Activated naive CD4-positive, alpha-beta T cell treated with anti-CD3 and anti-CD28 coated beads, Interleukin-2, amount 50 U/mL, for 72 hours (primary cell): ENCODE results near the gene JAZF1. TPM values are rescaled to one million over a fixed set of nuclear protein-coding genes. Genes with fewer than 3 reads are reported as not detected.
A peak's percentile ranks its signal among the peaks of the same experiment; 100 is the strongest.

ENCODE experiments used
- ATAC-seq, 2 donors: fragments of 150-1000 bp; cut with Tn5 transposase; 2 replicates each; pipeline ENCODE4 v1.10.0; 2021; ENCODE audit warnings: mild to moderate bottlenecking in 2 of 2, moderate library complexity in 2 of 2
- DNase-seq, 2 donors: peaks; one replicate each; pipeline ENCODE4 v3.0.0; 2021 to 2022; ENCODE audit warnings: low spot score in 2 of 2
- H3K27ac Mint-ChIP-seq, 2 donors: one replicate each; pipeline ENCODE4 v1.8.0; 2022; ENCODE audit warnings: mild to moderate bottlenecking in 2 of 2, mixed read lengths in 2 of 2
- H3K36me3 Mint-ChIP-seq, 2 donors: one replicate each; pipeline ENCODE4 v1.8.0; 2022; ENCODE audit warnings: mixed read lengths in 2 of 2
- H3K9me3 Mint-ChIP-seq, 2 donors: one replicate each; pipeline ENCODE4 v1.8.0; 2022; ENCODE audit warnings: mixed read lengths in 2 of 2
- total RNA-seq, 2 donors: library from RNA; stranded (reverse); gene quantifications; one replicate each; pipeline ENCODE4 v1.2.3, GENCODE V29; 2022

The JAZF1 gene
- total RNA-seq, 2 donors from 2014 or later = 3.3 to 3.4 TPM

- no peak for DNase-seq
- H3K27ac Mint-ChIP-seq = no peak overlapping the region
- H3K9me3 Mint-ChIP-seq = peaks cover 0 to 4% of the 10 kb centered on the region in 2 donors
- H3K36me3 Mint-ChIP-seq = peaks cover 5 to 14% of the 10 kb centered on the region in 2 donors
- ATAC-seq = no peak
Observed at GRCh38 chr7:28156401-28156800, 24.2 kb downstream of the JAZF1 start.

DNA sequence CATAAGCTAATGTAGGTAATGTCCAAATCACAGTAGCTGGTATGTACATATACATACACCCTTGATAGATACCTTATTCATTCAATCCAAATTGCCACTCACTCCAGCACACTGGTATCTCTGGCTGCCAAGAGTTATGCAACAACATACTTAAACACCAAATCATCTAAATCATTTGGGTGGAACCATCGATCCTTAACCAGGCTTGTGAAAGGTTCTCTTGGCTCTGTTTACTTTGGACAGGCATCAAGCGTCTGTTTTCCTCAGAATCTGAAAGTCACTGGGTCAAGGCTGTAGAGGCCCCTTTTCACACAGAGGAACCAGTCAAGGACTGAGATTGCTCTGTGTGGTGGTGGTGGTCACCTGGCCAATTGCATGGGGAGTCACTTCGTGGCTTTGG, 24.6 kb downstream of the JAZF1 start:
- DNase-seq (no peak), ATAC-seq (no peak)
- Mint-ChIP-seq H3K9me3 (peaks cover 0 to 4% of the 10 kb centered on the region in 2 donors), H3K27ac (peak overlapping the region in 1 of 2 donors; percentile 85), H3K36me3 (peaks cover 5 to 14% of the 10 kb centered on the region in 2 donors)

DNA sequence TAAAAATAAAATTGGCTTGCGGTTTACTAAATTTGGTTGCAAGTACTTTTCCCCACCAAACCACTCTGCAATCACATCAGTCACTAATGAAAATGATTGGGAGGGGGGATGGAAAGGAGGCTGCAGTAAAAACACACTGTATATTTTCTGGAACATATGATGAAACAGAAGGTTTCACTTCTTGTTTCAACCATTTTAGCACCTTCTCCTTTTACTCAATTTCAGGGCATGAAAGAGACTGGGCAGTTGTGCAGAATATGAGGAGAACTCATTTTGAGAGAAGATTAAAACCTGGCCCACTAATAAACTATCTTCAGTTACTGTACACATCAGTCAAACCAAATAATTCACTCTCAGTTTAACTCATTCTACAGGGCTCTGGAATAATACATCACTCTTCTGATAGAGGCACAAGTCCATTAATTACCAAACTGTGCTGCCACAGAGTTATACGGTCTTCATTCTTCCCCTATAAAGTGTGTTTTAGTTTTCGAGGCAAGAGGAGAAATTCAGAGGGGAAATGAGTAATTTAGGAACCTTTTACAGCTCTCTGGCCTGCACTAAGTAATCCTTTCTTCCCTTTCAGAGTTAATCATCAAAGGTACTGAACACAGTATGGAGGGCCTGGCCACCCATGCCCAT, 25.5 kb downstream of the JAZF1 start:
- Mint-ChIP-seq H3K9me3 (peaks cover 0 to 4% of the 10 kb centered on the region in 2 donors), H3K27ac (peak overlapping the region; percentile 78 to 85), H3K36me3 (peaks cover 5 to 14% of the 10 kb centered on the region in 2 donors)
- peak; percentile 81 to 83 for ATAC-seq
- no peak for DNase-seq

DNA sequence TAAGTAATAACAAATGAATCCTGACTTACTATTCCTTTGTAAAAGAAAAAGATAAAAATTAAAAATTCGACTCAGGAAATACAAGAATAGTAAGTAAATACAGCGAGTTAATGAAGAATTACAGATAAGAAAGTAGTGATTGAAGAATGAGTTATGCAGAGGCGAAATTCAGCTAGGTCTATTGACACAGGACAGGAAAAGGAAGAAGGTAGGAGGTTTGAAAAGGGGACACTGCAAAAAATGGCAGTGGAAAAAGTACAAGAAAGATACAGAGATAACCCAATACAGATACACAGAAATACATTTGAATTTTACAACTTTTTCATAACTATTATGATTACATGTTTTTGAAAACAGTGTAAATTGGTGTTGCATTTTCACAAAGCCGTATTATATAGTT, 28.0 kb downstream of the JAZF1 start:
- ATAC-seq (no peak), DNase-seq (no peak)
- Mint-ChIP-seq H3K27ac (peak overlapping the region in 1 of 2 donors; percentile 75), H3K9me3 (peaks cover 0 to 4% of the 10 kb centered on the region in 2 donors), H3K36me3 (peaks cover 9 to 18% of the 10 kb centered on the region in 2 donors)

- Mint-ChIP-seq H3K27ac (peak overlapping the region; percentile 62 to 75), H3K9me3 (peaks cover 0 to 2% of the 10 kb centered on the region in 2 donors), H3K36me3 (peaks cover 9 to 15% of the 10 kb centered on the region in 2 donors)
- ATAC-seq (peak; percentile 53 to 63), DNase-seq (no peak)
Observed at GRCh38 chr7:28151965-28152364, 28.6 kb downstream of the JAZF1 start.

DNA sequence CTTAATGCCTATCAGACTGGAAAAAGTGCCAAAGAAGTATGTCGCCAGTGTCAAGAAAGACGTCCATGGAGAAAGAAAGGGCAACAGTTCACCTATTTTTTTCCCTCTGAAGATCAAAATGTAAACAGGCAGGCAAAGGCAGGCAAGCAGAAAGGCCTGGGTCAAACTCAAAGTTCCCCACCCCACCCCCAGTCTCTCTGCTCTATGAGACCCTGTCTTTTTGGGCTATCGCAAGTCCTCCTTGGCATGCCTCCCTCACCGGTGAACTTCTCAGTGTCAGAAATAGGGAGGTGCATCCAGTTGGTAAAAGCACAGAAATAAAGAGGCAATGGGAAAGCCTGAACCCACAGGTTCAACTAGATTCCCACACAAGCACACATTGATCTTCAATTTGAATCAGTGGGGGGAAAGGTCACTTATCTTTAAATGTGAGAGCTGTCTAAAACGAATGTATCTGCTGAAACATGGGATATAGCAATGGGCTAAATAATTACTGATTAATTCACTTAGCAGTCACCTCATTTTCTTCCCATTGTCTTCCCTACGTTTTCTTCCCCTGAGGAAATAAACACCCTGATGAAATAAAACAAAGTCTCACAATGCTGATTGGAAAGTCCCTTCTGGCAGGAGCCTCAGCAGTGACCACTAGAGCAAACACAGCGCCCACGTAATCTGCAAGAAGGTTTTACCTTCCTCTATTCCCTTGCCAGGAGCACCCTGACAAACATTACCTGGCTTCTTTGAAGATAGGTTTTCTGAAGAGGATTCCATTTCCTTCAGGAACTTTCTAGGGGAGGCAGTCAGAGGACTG, 31.1 kb downstream of the JAZF1 start:
- no peak overlapping the region for H3K27ac Mint-ChIP-seq
- ATAC-seq (no peak), DNase-seq (no peak)
- H3K36me3 Mint-ChIP-seq = peaks cover 9 to 17% of the 10 kb centered on the region in 2 donors
- peaks cover 0 to 5% of the 10 kb centered on the region in 2 donors for H3K9me3 Mint-ChIP-seq

DNA sequence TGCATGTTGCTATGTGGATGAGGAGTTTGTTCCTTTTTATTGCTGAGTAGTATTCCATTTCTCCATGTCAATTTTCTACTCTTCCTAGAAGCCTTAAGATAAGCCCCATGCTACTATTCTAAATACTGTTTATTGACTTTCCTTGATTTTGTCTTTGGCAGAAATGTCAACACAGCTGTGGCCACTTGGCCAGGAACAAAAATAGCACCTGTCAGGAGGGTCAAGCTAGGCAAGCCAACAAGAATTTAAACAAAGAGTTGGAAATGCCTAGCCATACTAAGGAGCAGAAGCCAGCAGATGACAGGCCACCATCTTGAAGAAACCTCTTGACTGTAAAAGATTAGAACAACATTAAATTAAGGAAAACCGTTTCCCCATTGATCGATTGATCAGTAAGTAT, 34.7 kb downstream of the JAZF1 start:
- ATAC-seq (no peak), DNase-seq (no peak)
- Mint-ChIP-seq H3K36me3 (peaks cover 9 to 17% of the 10 kb centered on the region in 2 donors), H3K27ac (no peak overlapping the region), H3K9me3 (peaks cover 0 to 5% of the 10 kb centered on the region in 2 donors)

- no peak overlapping the region for H3K27ac Mint-ChIP-seq
- peaks cover 0 to 5% of the 10 kb centered on the region in 2 donors for H3K9me3 Mint-ChIP-seq
- peaks cover 9 to 17% of the 10 kb centered on the region in 2 donors for H3K36me3 Mint-ChIP-seq
- ATAC-seq (no peak), DNase-seq (no peak)
Observed at GRCh38 chr7:28145090-28145626, 35.4 kb downstream of the JAZF1 start.

- H3K27ac Mint-ChIP-seq = no peak overlapping the region
- peaks cover 0 to 5% of the 10 kb centered on the region in 2 donors for H3K9me3 Mint-ChIP-seq
- peaks cover 6 to 17% of the 10 kb centered on the region in 2 donors for H3K36me3 Mint-ChIP-seq
- no peak for DNase-seq
- no peak for ATAC-seq
Observed at GRCh38 chr7:28144266-28144665, 36.3 kb downstream of the JAZF1 start.

DNA sequence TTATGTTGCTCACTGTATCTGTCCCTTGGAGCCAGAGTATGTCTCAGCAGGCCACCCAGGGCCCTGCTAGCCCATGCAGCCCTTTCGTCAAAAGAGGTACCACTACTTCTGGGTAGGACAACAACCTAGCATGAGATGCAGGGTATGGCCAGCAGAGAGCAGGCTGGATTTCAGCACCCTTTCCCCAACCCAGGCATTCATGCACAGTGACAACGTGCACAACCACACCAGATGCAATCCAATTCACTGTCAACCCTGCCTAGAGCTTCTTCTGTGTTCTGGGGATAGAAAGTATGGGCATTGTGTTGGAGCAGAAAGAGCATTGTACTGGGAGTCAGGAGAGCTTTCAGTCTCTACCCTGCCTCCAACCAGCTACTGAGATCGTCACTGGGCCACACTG, 37.9 kb downstream of the JAZF1 start:
- Mint-ChIP-seq H3K9me3 (peaks cover 0 to 5% of the 10 kb centered on the region in 2 donors), H3K36me3 (peaks cover 3 to 6% of the 10 kb centered on the region in 2 donors), H3K27ac (no peak overlapping the region)
- DNase-seq (no peak), ATAC-seq (peak in 1 of 2 donors; percentile 31)

DNA sequence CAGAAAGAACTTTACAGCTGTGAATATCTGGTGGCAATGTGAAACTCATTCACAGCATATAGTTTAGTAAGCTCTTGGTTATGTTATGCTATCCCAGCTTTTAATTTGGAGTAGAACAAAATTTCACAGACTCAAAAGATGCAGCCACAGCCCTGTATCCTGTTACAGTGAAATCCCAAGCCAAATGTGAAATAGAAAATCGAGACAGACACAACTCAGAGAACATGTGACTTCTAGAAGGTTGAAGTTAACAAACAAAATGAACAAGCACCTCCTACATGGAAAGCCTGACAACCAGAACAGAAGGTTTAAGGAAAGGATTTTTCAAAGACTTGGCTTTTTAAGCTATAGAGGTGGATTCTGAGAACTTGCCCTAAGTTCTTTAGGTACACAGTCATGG, 39.6 kb downstream of the JAZF1 start:
- ATAC-seq (no peak), DNase-seq (no peak)
- H3K27ac Mint-ChIP-seq = no peak overlapping the region
- peaks cover 4 to 5% of the 10 kb centered on the region in 2 donors for H3K36me3 Mint-ChIP-seq
- peaks cover 0 to 4% of the 10 kb centered on the region in 2 donors for H3K9me3 Mint-ChIP-seq

- Mint-ChIP-seq H3K9me3 (no peaks in the 10 kb centered on the region), H3K36me3 (peaks cover 0 to 5% of the 10 kb centered on the region in 2 donors), H3K27ac (no peak overlapping the region)
- no peak for DNase-seq
- no peak for ATAC-seq
Observed at GRCh38 chr7:28138837-28139236, 41.8 kb downstream of the JAZF1 start.

- peaks cover 0 to 5% of the 10 kb centered on the region in 2 donors for H3K36me3 Mint-ChIP-seq
- H3K9me3 Mint-ChIP-seq = no peaks in the 10 kb centered on the region
- no peak for DNase-seq
- H3K27ac Mint-ChIP-seq = no peak overlapping the region
- no peak for ATAC-seq
Observed at GRCh38 chr7:28137463-28137862, 43.1 kb downstream of the JAZF1 start.

DNA sequence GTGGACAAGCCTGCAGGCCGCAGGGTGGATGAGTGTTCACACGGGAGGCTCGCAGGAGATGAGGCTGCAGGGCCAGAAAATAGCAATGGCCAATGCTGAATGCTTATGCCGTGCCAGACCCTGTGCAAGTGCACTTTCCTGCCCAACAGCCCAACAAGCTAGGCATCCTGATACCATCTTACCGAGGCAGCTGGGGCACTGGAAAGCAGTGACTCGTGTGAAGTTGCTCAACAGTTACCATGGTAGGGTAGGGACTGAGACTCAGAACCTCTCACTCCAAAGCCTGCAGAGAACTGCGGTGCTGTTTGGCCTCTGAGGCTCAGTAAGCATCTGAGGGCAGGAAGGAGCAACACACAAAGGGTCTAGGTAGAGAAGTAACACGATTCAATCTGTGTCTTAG, 43.7 kb downstream of the JAZF1 start:
- Mint-ChIP-seq H3K36me3 (peaks cover 0 to 5% of the 10 kb centered on the region in 2 donors), H3K9me3 (no peaks in the 10 kb centered on the region), H3K27ac (no peak overlapping the region)
- no peak for DNase-seq
- peak; percentile 40 to 65 for ATAC-seq

DNA sequence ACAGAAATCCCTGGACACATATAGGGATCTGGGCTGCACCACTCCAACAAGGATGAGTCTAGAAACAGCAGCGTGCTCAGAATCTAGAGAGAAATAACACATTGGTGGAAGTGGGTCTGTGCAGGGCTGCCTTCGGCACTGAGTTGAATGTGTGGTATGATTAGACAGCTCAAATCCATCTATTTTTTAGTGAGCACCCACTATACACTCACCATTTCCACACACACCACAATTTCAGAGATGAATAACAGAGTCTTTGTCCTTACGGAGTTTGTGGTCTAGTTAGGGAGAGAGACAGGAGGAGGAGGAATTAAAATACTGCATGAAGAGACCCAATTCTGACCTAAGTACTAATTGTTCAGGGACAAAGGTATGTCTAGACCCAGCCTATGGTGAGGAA, 44.2 kb downstream of the JAZF1 start:
- ATAC-seq = peak; percentile 54 to 80
- Mint-ChIP-seq H3K9me3 (no peaks in the 10 kb centered on the region), H3K36me3 (peaks cover 0 to 5% of the 10 kb centered on the region in 2 donors), H3K27ac (no peak overlapping the region)
- no peak for DNase-seq

GRCh38 chr7:28135760-28136159, 44.8 kb downstream of the JAZF1 start:
- peaks cover 0 to 5% of the 10 kb centered on the region in 2 donors for H3K36me3 Mint-ChIP-seq
- no peak for ATAC-seq

GRCh38 chr7:28135315-28135714, 45.3 kb downstream of the JAZF1 start:
- Mint-ChIP-seq H3K9me3 (no peaks in the 10 kb centered on the region), H3K27ac (no peak overlapping the region), H3K36me3 (peaks cover 0 to 5% of the 10 kb centered on the region in 2 donors)
- DNase-seq (no peak), ATAC-seq (no peak)

More at GRCh38 chr7:28135760-28136159, 44.8 kb downstream of the JAZF1 start:
- Mint-ChIP-seq H3K27ac (no peak overlapping the region), H3K9me3 (no peaks in the 10 kb centered on the region)
- DNase-seq = no peak
